Prostate gland (tissue), 2 donors: ENCODE data around the gene ARRDC3.

Source experiments
- POLR2A ChIP-seq: fragments of 450-650 bp; IDR thresholded peaks from one replicate; pipeline ENCODE4 v1.6.1; 2016; ENCODE audit warnings: antibody characterized with exemption, mild to moderate bottlenecking
- POLR2AphosphoS5 ChIP-seq: sonication (generic); formaldehyde crosslinking; IDR thresholded peaks from one replicate; pipeline ENCODE4 v1.6.1; 2017; ENCODE audit warnings: antibody characterized with exemption
- TF ChIP-seq, protein P1 (sequence below), 4 experiments: fragments of 200-600 bp in 2 of 4; fragments of 450-650 bp in 2 of 4; sonication (generic) in 2 of 4; IDR thresholded peaks; 1 replicate in 3 of 4; 2 replicates in 1 of 4; pipeline ENCODE4 v1.5.1; 2016 to 2019; ENCODE audit warnings: antibody characterized with exemption in 4 of 4, mild to moderate bottlenecking in 2 of 4, moderate library complexity in 2 of 4

DNA sequence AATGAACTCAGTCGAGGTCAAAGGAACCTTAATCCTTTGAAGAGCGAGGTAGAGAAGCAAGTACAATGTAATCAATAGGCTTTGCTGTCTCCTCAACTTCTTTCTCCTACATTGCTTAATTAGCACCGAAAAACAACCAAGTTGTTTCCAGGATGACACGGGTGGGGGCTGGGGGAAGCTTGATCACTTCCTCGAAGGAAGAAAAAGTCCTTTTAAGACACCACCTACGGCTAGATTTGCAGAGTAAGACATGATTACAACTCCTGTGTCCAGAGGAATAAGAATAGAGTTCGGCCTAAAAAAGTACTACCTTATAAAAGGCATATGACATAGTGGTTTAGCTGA lies 811 bp upstream of the ARRDC3 start:
- TF ChIP-seq POLR2AphosphoS5 (no peak), POLR2A (no peak)
- TF ChIP-seq, protein P1, sequence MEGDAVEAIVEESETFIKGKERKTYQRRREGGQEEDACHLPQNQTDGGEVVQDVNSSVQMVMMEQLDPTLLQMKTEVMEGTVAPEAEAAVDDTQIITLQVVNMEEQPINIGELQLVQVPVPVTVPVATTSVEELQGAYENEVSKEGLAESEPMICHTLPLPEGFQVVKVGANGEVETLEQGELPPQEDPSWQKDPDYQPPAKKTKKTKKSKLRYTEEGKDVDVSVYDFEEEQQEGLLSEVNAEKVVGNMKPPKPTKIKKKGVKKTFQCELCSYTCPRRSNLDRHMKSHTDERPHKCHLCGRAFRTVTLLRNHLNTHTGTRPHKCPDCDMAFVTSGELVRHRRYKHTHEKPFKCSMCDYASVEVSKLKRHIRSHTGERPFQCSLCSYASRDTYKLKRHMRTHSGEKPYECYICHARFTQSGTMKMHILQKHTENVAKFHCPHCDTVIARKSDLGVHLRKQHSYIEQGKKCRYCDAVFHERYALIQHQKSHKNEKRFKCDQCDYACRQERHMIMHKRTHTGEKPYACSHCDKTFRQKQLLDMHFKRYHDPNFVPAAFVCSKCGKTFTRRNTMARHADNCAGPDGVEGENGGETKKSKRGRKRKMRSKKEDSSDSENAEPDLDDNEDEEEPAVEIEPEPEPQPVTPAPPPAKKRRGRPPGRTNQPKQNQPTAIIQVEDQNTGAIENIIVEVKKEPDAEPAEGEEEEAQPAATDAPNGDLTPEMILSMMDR (IDR thresholded peaks at IDR 0.05) = no peak
